Measurements from ENCODE around the gene COMT. TPM values are rescaled to one million over a fixed set of nuclear protein-coding genes. Genes with fewer than 3 reads are reported as not detected.

Gene COMT
- total RNA-seq, 1 donor, result 288 TPM

DNA sequence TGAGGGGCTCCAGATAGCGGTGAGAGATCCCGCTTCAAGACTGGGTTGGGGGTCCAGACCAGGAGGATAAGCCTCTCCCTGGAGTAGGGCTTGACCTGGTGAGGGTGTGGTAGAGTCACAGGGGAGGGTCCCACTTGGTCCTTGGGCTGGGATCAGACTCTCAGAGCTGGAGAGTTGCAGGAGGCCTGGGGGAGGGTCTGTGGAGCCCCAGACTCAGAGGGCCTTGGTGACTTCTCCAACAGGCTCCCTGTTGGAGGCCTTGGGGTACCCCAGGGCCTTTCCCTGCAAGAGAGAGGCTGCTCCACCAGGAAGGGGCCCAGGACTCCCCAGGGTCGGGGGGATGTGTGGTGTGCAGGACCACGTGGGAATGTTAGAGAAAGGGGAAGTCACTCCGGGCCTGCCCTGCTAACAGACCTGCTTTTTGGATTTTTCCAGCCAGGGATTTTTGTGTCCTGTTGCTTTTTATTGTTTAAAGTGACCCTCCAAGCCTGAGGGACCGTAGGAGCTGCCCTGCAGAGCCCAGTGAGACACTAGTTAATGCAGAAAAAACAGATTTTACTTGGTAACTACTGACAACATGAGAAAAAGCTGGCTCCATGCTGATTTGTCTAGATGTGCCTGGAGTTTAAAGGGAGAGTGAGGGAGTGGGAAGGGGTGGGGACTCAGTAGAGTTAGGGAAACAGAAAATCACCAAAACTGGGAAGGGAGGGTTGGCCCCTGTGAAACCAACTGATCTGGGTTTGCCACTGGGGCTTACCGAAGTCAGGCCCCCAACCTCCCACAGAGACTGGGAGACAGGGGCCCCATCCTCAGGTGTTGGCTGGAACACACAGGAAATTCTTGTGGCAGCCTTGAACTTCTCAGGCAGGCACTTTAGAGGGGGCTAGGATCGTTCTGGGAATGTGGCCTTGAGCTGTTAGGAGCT lies 847 bp downstream of the COMT start:
- Histone ChIP-seq H4K20me1 (ENCODE audit: insufficient read depth, low read length) (no peaks in the 10 kb centered on the region), H3K4me2 (ENCODE audit: insufficient read depth, low read length) (peak overlapping the region; percentile 99), H3K79me2 (ENCODE audit: insufficient read depth, low read length) (peaks cover 60% of the 10 kb centered on the region), H3K4me1 (ENCODE audit: insufficient read depth, low read length) (peaks cover 39% of the 10 kb centered on the region), H3K27ac (ENCODE audit: low read depth, low read length) (peak overlapping the region; percentile 99), H3K4me3 (ENCODE audit: insufficient read depth, low read length) (peak overlapping the region; percentile 73), H3K9me3 (ENCODE audit: low read depth, low read length) (no peaks in the 10 kb centered on the region), H3K36me3 (ENCODE audit: insufficient read depth, low read length) (no peaks in the 10 kb centered on the region), H3K27me3 (ENCODE audit: insufficient read depth, low read length) (no peaks in the 10 kb centered on the region), H2AFZ (ENCODE audit: low read length) (peak overlapping the region; percentile 83)
- TF ChIP-seq, protein P1, sequence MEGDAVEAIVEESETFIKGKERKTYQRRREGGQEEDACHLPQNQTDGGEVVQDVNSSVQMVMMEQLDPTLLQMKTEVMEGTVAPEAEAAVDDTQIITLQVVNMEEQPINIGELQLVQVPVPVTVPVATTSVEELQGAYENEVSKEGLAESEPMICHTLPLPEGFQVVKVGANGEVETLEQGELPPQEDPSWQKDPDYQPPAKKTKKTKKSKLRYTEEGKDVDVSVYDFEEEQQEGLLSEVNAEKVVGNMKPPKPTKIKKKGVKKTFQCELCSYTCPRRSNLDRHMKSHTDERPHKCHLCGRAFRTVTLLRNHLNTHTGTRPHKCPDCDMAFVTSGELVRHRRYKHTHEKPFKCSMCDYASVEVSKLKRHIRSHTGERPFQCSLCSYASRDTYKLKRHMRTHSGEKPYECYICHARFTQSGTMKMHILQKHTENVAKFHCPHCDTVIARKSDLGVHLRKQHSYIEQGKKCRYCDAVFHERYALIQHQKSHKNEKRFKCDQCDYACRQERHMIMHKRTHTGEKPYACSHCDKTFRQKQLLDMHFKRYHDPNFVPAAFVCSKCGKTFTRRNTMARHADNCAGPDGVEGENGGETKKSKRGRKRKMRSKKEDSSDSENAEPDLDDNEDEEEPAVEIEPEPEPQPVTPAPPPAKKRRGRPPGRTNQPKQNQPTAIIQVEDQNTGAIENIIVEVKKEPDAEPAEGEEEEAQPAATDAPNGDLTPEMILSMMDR (IDR thresholded peaks at IDR 0.05; ENCODE audit: extremely low read depth, low read depth, low read length), result no peak
- DNase-seq (ENCODE audit: insufficient read length, low spot score, missing footprints), result peak; percentile 98

DNA sequence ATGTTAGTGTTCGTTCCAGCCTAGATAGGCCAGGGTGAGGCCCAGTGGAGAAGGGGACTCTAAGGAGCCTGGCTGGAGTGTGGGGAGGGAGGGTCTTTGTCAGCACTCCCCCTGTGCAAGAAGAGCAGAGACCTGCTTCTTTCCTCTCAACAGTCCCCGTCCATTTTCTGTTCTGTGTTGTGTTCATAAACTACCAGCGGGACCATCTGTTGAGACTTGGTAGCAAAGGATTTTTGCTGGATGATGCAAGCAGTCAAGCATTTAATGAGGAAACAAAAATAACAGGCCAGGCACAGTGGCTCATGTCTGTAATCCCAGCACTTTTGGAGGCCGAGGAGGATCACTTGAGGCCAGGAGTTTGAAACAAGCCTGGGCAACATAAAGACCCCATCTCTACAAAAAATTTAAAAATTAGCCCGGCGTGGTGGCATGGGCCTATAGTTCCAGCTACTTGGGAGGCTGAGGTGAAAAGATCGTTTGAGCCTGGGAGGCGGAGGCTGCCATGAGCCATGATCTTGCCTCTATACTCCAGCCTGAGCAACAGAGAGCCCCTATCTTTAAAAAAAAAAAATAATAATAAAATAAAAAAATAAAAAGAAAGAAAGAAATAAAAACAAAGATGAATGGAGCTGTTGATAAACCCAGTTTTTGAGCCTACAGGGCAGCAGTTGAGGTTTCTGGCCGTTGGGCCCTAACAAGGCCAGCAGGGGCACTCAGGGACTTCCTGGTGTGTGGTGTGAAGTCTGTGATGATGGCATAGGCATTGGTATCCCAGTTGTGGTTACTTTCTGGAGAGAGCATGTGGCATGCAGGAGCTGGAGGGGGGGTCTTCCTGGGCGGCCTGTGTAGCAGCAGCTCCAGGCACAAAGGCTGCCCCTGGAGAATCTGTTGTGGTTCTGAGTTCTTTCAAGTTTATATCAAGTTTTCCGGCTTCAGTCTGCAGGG lies 1.8 kb downstream of the COMT start:
- H3K4me2 ChIP-seq (ENCODE audit: insufficient read depth, low read length), result peak overlapping the region; percentile 99
- H3K27me3 ChIP-seq (ENCODE audit: insufficient read depth, low read length), result no peaks in the 10 kb centered on the region
- peak overlapping the region; percentile 83 for H2AFZ ChIP-seq (ENCODE audit: low read length)
- TF ChIP-seq, protein P1 (IDR thresholded peaks at IDR 0.05; ENCODE audit: extremely low read depth, low read depth, low read length), result peak; percentile 28
- peaks cover 47% of the 10 kb centered on the region for H3K4me1 ChIP-seq (ENCODE audit: insufficient read depth, low read length)
- peaks cover 3% of the 10 kb centered on the region for H4K20me1 ChIP-seq (ENCODE audit: insufficient read depth, low read length)
- peak overlapping the region; percentile 99 for H3K27ac ChIP-seq (ENCODE audit: low read depth, low read length)
- no peaks in the 10 kb centered on the region for H3K9me3 ChIP-seq (ENCODE audit: low read depth, low read length)
- peak; percentile 98 for DNase-seq (ENCODE audit: insufficient read length, low spot score, missing footprints)
- peak overlapping the region; percentile 73 for H3K4me3 ChIP-seq (ENCODE audit: insufficient read depth, low read length)
- H3K36me3 ChIP-seq (ENCODE audit: insufficient read depth, low read length), result no peaks in the 10 kb centered on the region
- peaks cover 59% of the 10 kb centered on the region for H3K79me2 ChIP-seq (ENCODE audit: insufficient read depth, low read length)

DNA sequence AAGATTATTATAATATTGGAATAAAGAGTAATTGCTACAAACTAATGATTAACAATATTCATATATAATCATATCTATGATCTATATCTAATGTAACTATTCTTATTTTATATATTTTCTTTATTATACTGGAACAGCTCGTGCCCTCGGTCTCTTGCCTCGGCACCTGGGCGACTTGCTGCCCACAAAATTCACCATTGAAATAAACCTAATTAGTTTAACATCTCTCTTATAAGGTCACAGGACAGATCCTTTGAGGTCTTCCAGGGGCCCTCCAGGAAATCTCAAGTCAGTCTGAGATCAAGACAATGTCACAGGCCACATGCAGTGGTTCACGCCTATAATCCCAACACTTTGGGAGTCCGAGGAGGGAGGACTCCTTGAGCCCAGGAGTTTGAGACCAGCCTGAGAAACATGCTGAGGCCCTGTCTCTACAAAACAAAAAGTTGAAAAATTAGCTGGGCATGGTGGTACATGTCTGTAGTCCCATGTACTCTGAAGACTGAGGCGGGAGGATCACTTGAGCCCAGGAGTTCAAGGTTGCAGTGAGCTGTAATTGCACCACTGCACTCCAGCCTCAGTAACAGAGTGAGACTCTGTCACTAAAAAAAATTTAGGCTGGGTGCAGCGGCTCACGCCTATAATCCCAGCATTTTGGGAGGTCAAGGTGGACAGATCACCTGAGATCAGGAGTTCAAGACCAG lies 6.6 kb downstream of the COMT start:
- H3K79me2 ChIP-seq (ENCODE audit: insufficient read depth, low read length), result peaks cover 62% of the 10 kb centered on the region
- H3K36me3 ChIP-seq (ENCODE audit: insufficient read depth, low read length), result peaks cover 5% of the 10 kb centered on the region
- peaks cover 40% of the 10 kb centered on the region for H3K4me1 ChIP-seq (ENCODE audit: insufficient read depth, low read length)
- peaks cover 9% of the 10 kb centered on the region for H4K20me1 ChIP-seq (ENCODE audit: insufficient read depth, low read length)
- H3K4me2 ChIP-seq (ENCODE audit: insufficient read depth, low read length), result no peak overlapping the region
- H3K4me3 ChIP-seq (ENCODE audit: insufficient read depth, low read length), result no peak overlapping the region
- TF ChIP-seq, protein P1 (IDR thresholded peaks at IDR 0.05; ENCODE audit: extremely low read depth, low read depth, low read length), result no peak
- H2AFZ ChIP-seq (ENCODE audit: low read length), result no peak overlapping the region
- no peaks in the 10 kb centered on the region for H3K9me3 ChIP-seq (ENCODE audit: low read depth, low read length)
- DNase-seq (ENCODE audit: insufficient read length, low spot score, missing footprints), result no peak
- no peaks in the 10 kb centered on the region for H3K27me3 ChIP-seq (ENCODE audit: insufficient read depth, low read length)
- H3K27ac ChIP-seq (ENCODE audit: low read depth, low read length), result peak overlapping the region; percentile 89

All from osteoblast (primary cell).